ENCODE data around the gene ASAP3. TPM values are rescaled to one million over a fixed set of nuclear protein-coding genes. Genes with fewer than 3 reads are reported as not detected.

The ASAP3 gene
- total and polyA plus RNA-seq, 2 experiments from 2014 or later = 62.0 to 157 TPM

GRCh38 chr1:23478896-23479665 is 4.9 kb downstream of the ASAP3 start:
- H3K9me3 ChIP-seq (ENCODE audit: low read depth) = no peaks in the 10 kb centered on the region
- H3K4me1 ChIP-seq (ENCODE audit: low read depth) = peaks cover 25% of the 10 kb centered on the region
- TF ChIP-seq CTCF (IDR thresholded peaks at IDR 0.05; ENCODE audit: low read depth, low read length) = no peak
- H3K36me3 ChIP-seq = no peaks in the 10 kb centered on the region
- DNase-seq (ENCODE audit: low read depth in 1 of 2, low spot score in 1 of 2) = peak; percentile 87 to 88
- no peak overlapping the region for H3K4me3 ChIP-seq
- H3K27ac ChIP-seq = peak overlapping the region; percentile 92
- no peaks in the 10 kb centered on the region for H3K27me3 ChIP-seq

DNA sequence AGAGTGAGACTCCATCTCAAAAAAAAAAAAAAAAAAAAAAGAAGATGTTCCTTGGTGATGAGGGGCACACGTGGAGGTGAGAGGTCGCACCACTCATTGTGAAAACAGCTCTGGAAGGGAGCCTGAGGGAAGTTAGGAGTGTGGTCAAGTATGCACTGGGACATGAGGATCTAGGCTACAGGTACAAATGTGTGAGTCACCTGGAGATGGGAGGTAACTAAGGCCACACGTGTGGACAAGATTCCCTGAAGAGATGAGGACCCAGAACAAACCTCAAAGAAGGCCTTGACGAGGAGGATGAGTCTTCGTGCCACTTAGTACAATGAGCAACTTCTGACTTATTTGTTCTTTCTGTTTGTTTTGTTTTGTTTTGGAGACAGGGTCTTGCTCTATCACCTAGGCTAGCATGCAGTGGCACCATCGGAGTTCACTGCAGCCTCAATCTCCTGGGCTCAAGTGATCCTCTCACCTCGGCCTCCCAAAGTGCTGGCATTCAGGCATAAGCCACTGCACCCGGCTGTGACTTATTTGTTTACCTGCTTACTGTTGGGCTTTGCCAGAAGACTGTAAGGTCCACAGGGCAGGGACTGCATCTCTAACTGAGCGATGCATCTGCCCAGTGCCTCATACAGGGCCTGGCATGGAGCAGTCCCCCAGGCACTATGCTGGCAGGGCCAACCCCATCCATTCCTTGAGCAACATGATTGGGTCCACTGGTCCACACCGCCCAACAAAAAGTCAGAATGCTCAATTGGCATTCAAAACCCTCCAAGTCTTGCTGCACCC is 6.4 kb downstream of the ASAP3 start:
- TF ChIP-seq CTCF (IDR thresholded peaks at IDR 0.05; ENCODE audit: low read depth, low read length) = no peak
- H3K27me3 ChIP-seq = no peaks in the 10 kb centered on the region
- peaks cover 25% of the 10 kb centered on the region for H3K4me1 ChIP-seq (ENCODE audit: low read depth)
- no peaks in the 10 kb centered on the region for H3K36me3 ChIP-seq
- no peak for DNase-seq (ENCODE audit: low read depth in 1 of 2, low spot score in 1 of 2)
- H3K9me3 ChIP-seq (ENCODE audit: low read depth) = no peaks in the 10 kb centered on the region
- H3K27ac ChIP-seq = no peak overlapping the region
- no peak overlapping the region for H3K4me3 ChIP-seq

DNA sequence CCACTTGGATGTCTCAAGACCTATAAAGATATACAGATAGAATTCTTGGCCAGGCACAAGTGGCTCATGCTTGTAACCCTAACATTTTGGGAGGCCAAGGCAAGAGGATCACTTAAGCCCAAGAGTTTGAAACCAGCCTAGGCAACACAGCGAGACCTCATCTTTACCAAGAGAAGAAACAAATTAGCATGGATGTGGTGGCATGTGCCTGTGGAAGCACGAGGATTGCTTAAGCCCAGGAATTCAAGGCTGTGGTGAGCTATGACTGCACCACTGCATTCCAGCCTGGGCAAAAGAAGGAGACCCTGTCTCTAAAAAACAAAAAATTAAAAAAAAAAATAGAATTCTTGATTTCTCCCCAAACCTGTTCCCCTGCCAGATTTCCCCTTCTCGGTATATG is 8.3 kb downstream of the ASAP3 start:
- TF ChIP-seq CTCF (IDR thresholded peaks at IDR 0.05; ENCODE audit: low read depth, low read length) = no peak
- H3K4me3 ChIP-seq = no peak overlapping the region
- no peaks in the 10 kb centered on the region for H3K9me3 ChIP-seq (ENCODE audit: low read depth)
- H3K4me1 ChIP-seq (ENCODE audit: low read depth) = peaks cover 16% of the 10 kb centered on the region
- DNase-seq (ENCODE audit: low read depth in 1 of 2, low spot score in 1 of 2) = peak in 1 of 2 donors; percentile 82
- no peaks in the 10 kb centered on the region for H3K36me3 ChIP-seq
- no peaks in the 10 kb centered on the region for H3K27me3 ChIP-seq
- H3K27ac ChIP-seq = no peak overlapping the region

- H3K27ac ChIP-seq = no peak overlapping the region
- H3K4me3 ChIP-seq = no peak overlapping the region
- no peaks in the 10 kb centered on the region for H3K9me3 ChIP-seq (ENCODE audit: low read depth)
- TF ChIP-seq CTCF (IDR thresholded peaks at IDR 0.05; ENCODE audit: low read depth, low read length) = no peak
- no peaks in the 10 kb centered on the region for H3K36me3 ChIP-seq
- H3K27me3 ChIP-seq = no peaks in the 10 kb centered on the region
- H3K4me1 ChIP-seq (ENCODE audit: low read depth) = peaks cover 16% of the 10 kb centered on the region
- DNase-seq (ENCODE audit: low read depth in 1 of 2, low spot score in 1 of 2) = peak in 1 of 2 donors; percentile 95
Measured at GRCh38 chr1:23475134-23475628, 8.8 kb downstream of the ASAP3 start.

GRCh38 chr1:23473037-23473800 is 10.8 kb downstream of the ASAP3 start:
- no peaks in the 10 kb centered on the region for H3K4me1 ChIP-seq (ENCODE audit: low read depth)

More at GRCh38 chr1:23473037-23473800, 10.8 kb downstream of the ASAP3 start:
- Histone ChIP-seq H3K4me3 (no peak overlapping the region), H3K27ac (peak overlapping the region; percentile 53), H3K36me3 (no peaks in the 10 kb centered on the region), H3K9me3 (ENCODE audit: low read depth) (no peaks in the 10 kb centered on the region), H3K27me3 (no peaks in the 10 kb centered on the region)
- TF ChIP-seq CTCF (IDR thresholded peaks at IDR 0.05; ENCODE audit: low read depth, low read length) = no peak
- no peak for DNase-seq (ENCODE audit: low read depth in 1 of 2, low spot score in 1 of 2)
